ENCODE data around the gene INSIG2. TPM values are rescaled to one million over a fixed set of nuclear protein-coding genes. Genes with fewer than 3 reads are reported as not detected.

The INSIG2 gene
- total and polyA plus RNA-seq, 2 of the 4 experiments (the other 2 are of a cell fraction), result 9.1 to 11.7 TPM

DNA sequence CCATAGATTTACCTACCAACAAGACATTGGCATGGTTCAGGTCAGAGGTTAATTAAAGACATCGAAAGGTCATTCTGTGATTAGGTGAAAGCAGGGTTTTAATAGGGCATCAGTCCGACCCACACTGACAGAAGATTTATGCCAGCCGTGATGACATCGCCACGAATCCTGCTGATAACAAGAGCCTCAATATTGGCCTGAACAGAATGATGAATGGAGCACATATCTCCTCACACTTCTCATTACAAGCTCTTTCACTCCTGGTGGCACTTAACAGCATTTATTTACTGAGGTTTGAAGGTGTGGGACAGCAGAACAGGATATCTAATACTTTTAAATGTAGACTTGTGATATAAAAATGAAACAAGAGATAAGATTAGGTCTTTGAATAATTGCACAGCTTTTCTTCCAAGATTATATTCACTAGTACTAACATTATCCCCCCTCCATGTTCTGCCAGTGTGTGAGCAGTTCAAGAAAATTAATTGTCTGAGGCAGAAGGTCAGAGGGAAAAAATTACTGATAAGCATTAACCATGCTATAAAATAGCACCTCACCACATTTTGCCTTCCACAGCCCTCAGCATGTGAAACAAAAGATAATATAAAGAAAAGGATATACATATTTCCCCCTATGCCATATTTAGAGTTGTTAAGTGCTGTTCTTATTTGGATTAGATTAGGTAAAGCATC lies 23.1 kb upstream of the INSIG2 start:
- TF ChIP-seq, protein P1, sequence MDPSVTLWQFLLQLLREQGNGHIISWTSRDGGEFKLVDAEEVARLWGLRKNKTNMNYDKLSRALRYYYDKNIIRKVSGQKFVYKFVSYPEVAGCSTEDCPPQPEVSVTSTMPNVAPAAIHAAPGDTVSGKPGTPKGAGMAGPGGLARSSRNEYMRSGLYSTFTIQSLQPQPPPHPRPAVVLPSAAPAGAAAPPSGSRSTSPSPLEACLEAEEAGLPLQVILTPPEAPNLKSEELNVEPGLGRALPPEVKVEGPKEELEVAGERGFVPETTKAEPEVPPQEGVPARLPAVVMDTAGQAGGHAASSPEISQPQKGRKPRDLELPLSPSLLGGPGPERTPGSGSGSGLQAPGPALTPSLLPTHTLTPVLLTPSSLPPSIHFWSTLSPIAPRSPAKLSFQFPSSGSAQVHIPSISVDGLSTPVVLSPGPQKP (IDR thresholded peaks at IDR 0.05; ENCODE audit: borderline replicate concordance, low read depth, low read length), result no peak
- TF ChIP-seq SMC3 (IDR thresholded peaks at IDR 0.05; ENCODE audit: low read depth, low read length) (no peak), RCOR1 (IDR thresholded peaks at IDR 0.05; ENCODE audit: insufficient replicate concordance, low read length) (no peak), RFX5 (IDR thresholded peaks at IDR 0.05; ENCODE audit: low read depth, low read length) (no peak)
- TF ChIP-seq, protein P2, sequence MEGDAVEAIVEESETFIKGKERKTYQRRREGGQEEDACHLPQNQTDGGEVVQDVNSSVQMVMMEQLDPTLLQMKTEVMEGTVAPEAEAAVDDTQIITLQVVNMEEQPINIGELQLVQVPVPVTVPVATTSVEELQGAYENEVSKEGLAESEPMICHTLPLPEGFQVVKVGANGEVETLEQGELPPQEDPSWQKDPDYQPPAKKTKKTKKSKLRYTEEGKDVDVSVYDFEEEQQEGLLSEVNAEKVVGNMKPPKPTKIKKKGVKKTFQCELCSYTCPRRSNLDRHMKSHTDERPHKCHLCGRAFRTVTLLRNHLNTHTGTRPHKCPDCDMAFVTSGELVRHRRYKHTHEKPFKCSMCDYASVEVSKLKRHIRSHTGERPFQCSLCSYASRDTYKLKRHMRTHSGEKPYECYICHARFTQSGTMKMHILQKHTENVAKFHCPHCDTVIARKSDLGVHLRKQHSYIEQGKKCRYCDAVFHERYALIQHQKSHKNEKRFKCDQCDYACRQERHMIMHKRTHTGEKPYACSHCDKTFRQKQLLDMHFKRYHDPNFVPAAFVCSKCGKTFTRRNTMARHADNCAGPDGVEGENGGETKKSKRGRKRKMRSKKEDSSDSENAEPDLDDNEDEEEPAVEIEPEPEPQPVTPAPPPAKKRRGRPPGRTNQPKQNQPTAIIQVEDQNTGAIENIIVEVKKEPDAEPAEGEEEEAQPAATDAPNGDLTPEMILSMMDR (conservative IDR thresholded peaks at IDR 0.05; ENCODE audit: low read depth, low read length), result no peak
- Histone ChIP-seq H3K9ac (ENCODE audit: low read depth, low read length) (no peak overlapping the region), H2BK20ac (ENCODE audit: low read depth, low read length) (no peak overlapping the region), H3K79me1 (ENCODE audit: low read depth in 1 of 2, low read length in 2 of 2) (no peaks in the 10 kb centered on the region), H3K4me3 (ENCODE audit: insufficient read depth, low read depth, low read length) (no peak overlapping the region), H3K4ac (ENCODE audit: low read depth, low read length) (no peak overlapping the region), H4K91ac (ENCODE audit: insufficient read depth, low read depth, low read length) (no peak overlapping the region), H2BK5ac (ENCODE audit: low read depth, low read length, poor library complexity, severe bottlenecking) (no peak overlapping the region), H3K23ac (ENCODE audit: low read depth, low read length) (no peak overlapping the region), H2AK5ac (ENCODE audit: low read depth, low read length) (no peak overlapping the region), H3K9me3 (ENCODE audit: control insufficient read depth, insufficient read depth, low read length) (no peaks in the 10 kb centered on the region), H3K14ac (replicated peaks; ENCODE audit: low read depth, low read length) (no peak overlapping the region), H3K27ac (ENCODE audit: insufficient read depth, low read length) (no peak overlapping the region), H3K4me2 (ENCODE audit: low read depth, low read length) (no peak overlapping the region), H4K20me1 (ENCODE audit: insufficient read depth, low read length) (no peaks in the 10 kb centered on the region), H3K9me1 (ENCODE audit: insufficient read depth, low read length) (no peaks in the 10 kb centered on the region), H2BK15ac (ENCODE audit: low read depth, low read length) (no peak overlapping the region), H3K27me3 (ENCODE audit: control insufficient read depth, insufficient read depth, low read length) (peaks cover 24% of the 10 kb centered on the region), H4K8ac (ENCODE audit: low read depth in 2 of 2, low read length in 2 of 2) (no peak overlapping the region), H3K56ac (ENCODE audit: extremely low read depth, insufficient read depth, low read length) (no peak overlapping the region), H3K36me3 (ENCODE audit: control insufficient read depth, insufficient read depth, low read length) (no peaks in the 10 kb centered on the region), H2AK9ac (replicated peaks; ENCODE audit: low read depth, low read length, poor library complexity) (no peak overlapping the region), H2AFZ (replicated peaks; ENCODE audit: low read length, poor library complexity) (no peak overlapping the region), H4K5ac (ENCODE audit: low read depth, low read length) (no peak overlapping the region), H3K18ac (ENCODE audit: low read depth, low read length) (no peak overlapping the region), H2BK120ac (ENCODE audit: low read depth, low read length) (no peak overlapping the region), H3K4me1 (ENCODE audit: control insufficient read depth, insufficient read depth, low read length) (peaks cover 1% of the 10 kb centered on the region; the same call in 1 of the 2 replicates)
- in situ Hi-C loops (cut with MboI; ENCODE audit: low sequenced_read_pairs), result no loop called here
- POLR2A ChIA-PET (ENCODE audit: unreplicated experiment), result no interaction called here
- DNase-seq, result no peak
- dilution Hi-C loops (cut with HindIII; ENCODE audit: low sequenced_read_pairs, unreplicated experiment), result no loop called here
- no peak for ATAC-seq (ENCODE audit: low read depth)
- CTCF ChIA-PET, result interaction anchor here (1.2 kb wide), 1 partner anchor 19 kb away, joined by 3 read pairs; no protein-coding TSS in a partner anchor
- WGBS, 2 experiments (ENCODE audit: extremely low coverage in 2 of 2, insufficient read length in 1 of 2), result no CpG with 5 or more reads among the region's 5 CpGs
- no TSS peak for BruUV-seq (replicated peaks)
- intact Hi-C loops (cut with micrococcal nuclease), result no loop called here
